PC-9 (cell line): ENCODE results near the gene ECI1. TPM values are rescaled to one million over a fixed set of nuclear protein-coding genes. Genes with fewer than 3 reads are reported as not detected.

Source experiments
- BruUV-seq: library from RNA; stranded (reverse); fragments of 400-500 nt; replicated peaks from 2 replicates; lab custom pipeline; 2021; lab: Mats Ljungman, UMichigan
- CTCF ChIA-PET: fragments of 300-600 bp; sonication (Branson Sonifier 250); formaldehyde crosslinking; loops from one replicate; lab custom pipeline; 2022; ENCODE audit warnings: antibody characterized with exemption; lab: Charles Lee
- POLR2A ChIA-PET: fragments of 300-600 bp; sonication (Branson Sonifier 250); formaldehyde crosslinking; loops from one replicate; lab custom pipeline; 2022; ENCODE audit warnings: antibody characterized with exemption; ENCODE audit not compliant: unreplicated experiment; lab: Charles Lee
- DNase-seq, 2 experiments: peaks; one replicate each; pipeline versions ENCODE4 v3.0.0 to v3.0.0-alpha.2; 2015 to 2022; ENCODE audit warnings: mixed read lengths in 1 of 2
- H2AFZ ChIP-seq: fragments of 200-600 bp; sonication (generic); 2 replicates; pipeline ENCODE4 v1.8.1; 2017; ENCODE audit warnings: antibody characterized with exemption
- H3F3A ChIP-seq: fragments of 200-600 bp; sonication (generic); 2 replicates; pipeline ENCODE4 v1.8.1; 2017; ENCODE audit warnings: antibody characterized with exemption, mild to moderate bottlenecking, low read depth; ENCODE audit not compliant: insufficient read depth
- H3K27ac ChIP-seq: fragments of 200-600 bp; sonication (generic); 2 replicates; pipeline ENCODE4 v1.6.1; 2016; ENCODE audit warnings: mixed run types
- H3K27me3 ChIP-seq: fragments of 200-600 bp; sonication (generic); 2 replicates; pipeline ENCODE4 v1.6.1; 2016; ENCODE audit warnings: low read depth, mixed run types; ENCODE audit not compliant: insufficient read depth
- H3K36me3 ChIP-seq: fragments of 200-600 bp; sonication (generic); 2 replicates; pipeline ENCODE4 v1.6.1; 2016; ENCODE audit warnings: low read depth, mixed run types
- H3K4me1 ChIP-seq: fragments of 200-600 bp; sonication (generic); replicated peaks from 2 replicates; pipeline ENCODE4 v1.6.1; 2016; ENCODE audit warnings: mixed run types; ENCODE audit not compliant: insufficient read depth
- H3K4me2 ChIP-seq: fragments of 200-600 bp; sonication (generic); 2 replicates; pipeline ENCODE4 v1.6.1; 2017; ENCODE audit warnings: mixed run types
- H3K4me3 ChIP-seq: fragments of 200-600 bp; sonication (generic); 2 replicates; pipeline ENCODE4 v1.6.1; 2016; ENCODE audit warnings: mixed run types
- H3K79me2 ChIP-seq: fragments of 200-600 bp; sonication (generic); 2 replicates; pipeline ENCODE4 v1.6.1; 2017; ENCODE audit warnings: low read depth, mixed run types
- H3K9me2 ChIP-seq: fragments of 200-600 bp; sonication (generic); 2 replicates; pipeline ENCODE4 v1.8.1; 2017; ENCODE audit warnings: mild to moderate bottlenecking; ENCODE audit not compliant: insufficient read depth
- H3K9me3 ChIP-seq: fragments of 200-600 bp; sonication (generic); 2 replicates; pipeline ENCODE4 v1.8.1; 2016; ENCODE audit warnings: low read depth; ENCODE audit not compliant: insufficient read depth
- H4K20me1 ChIP-seq: fragments of 200-600 bp; sonication (generic); 2 replicates; pipeline ENCODE4 v1.8.1; 2017; ENCODE audit not compliant: insufficient read depth
- EZH2 ChIP-seq: fragments of 200-600 bp; sonication (generic); IDR thresholded peaks from 2 replicates; pipeline ENCODE4 v1.8.0; 2017; ENCODE audit warnings: antibody characterized with exemption, low read depth
- intact Hi-C: fragments of 100-400 bp; cut with micrococcal nuclease; formaldehyde crosslinking; loops from one replicate; pipeline ENCODE4 v1.10.0; 2022; ENCODE audit not compliant: unreplicated experiment
- total RNA-seq: library from RNA; stranded (reverse); gene quantifications from 2 replicates; pipeline ENCODE4 v1.2.3, GENCODE V29; 2021
- TF ChIP-seq, protein P1 (sequence below): fragments of 200-600 bp; sonication (generic); conservative IDR thresholded peaks from 2 replicates; pipeline ENCODE4 v1.6.1; 2017; ENCODE audit warnings: mixed run types, antibody characterized with exemption, mild to moderate bottlenecking, moderate library complexity

Gene ECI1
- total RNA-seq, 1 experiment from 2014 or later, result 131 TPM

DNA sequence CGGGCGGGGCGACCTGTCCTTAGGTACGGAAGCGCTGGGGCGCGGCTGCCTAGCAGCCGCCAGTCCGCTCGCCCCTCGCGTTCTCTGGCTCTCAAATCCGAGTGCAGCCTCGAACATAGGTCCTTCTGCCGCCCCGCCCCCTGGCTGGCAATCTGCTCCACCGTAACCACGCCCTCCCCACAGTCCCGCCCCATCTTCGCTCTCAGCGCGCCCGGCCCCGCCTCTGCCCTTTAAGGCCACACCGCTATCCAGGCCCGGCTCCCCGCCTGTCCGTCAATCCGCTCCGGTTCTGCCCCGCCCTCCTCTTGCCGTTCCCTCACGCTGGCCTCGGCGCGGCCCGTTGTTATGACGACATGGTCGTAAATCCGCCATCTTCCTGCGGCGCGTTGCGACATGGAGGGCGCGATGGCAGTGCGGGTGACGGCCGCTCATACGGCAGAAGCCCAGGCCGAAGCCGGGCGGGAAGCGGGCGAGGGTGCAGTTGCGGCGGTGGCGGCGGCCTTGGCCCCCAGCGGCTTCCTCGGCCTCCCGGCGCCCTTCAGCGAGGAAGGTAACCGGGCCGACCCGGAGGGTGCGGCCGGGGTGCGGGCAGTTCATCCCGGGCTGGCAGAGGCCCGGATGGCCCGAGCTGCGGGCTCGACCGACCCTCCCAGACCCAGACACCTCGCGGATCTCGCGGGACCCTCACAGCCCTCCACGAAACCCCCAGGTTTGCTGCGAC, 28.0 kb downstream of the ECI1 start, which contains the start of gene E4F1:
E4F1 (plus strand) TSS at position 371 of the 721 bp plus-strand sequence; CDS start at position 394, 23 bp downstream.
- CTCF ChIA-PET, result no interaction called here
- Histone ChIP-seq H3K36me3 (peaks cover 4% of the 10 kb centered on the region; the same call in 1 of the 2 replicates), H2AFZ (peak within 1 kb of the TSS; percentile 83), H4K20me1 (peaks cover 27% of the 10 kb centered on the region), H3K27me3 (no peaks in the 10 kb centered on the region), H3F3A (peaks cover 18% of the 10 kb centered on the region), H3K79me2 (peaks cover 48% of the 10 kb centered on the region), H3K9me2 (no peaks in the 10 kb centered on the region), H3K9me3 (no peaks in the 10 kb centered on the region), H3K27ac (peak within 1 kb of the TSS; percentile 24), H3K4me1 (peaks cover 20% of the 10 kb centered on the region), H3K4me2 (peak within 1 kb of the TSS; percentile 78), H3K4me3 (peak within 1 kb of the TSS; percentile 83)
- peak; percentile 96 to 100 for DNase-seq
- intact Hi-C loops, result loop anchor here (1.0 to 10.0 kb wide), 5 partner anchors 8 to 681 kb away; partner anchors contain the start of genes ECI1 and RNPS1
- BruUV-seq, result no TSS peak
- TF ChIP-seq, protein P1, sequence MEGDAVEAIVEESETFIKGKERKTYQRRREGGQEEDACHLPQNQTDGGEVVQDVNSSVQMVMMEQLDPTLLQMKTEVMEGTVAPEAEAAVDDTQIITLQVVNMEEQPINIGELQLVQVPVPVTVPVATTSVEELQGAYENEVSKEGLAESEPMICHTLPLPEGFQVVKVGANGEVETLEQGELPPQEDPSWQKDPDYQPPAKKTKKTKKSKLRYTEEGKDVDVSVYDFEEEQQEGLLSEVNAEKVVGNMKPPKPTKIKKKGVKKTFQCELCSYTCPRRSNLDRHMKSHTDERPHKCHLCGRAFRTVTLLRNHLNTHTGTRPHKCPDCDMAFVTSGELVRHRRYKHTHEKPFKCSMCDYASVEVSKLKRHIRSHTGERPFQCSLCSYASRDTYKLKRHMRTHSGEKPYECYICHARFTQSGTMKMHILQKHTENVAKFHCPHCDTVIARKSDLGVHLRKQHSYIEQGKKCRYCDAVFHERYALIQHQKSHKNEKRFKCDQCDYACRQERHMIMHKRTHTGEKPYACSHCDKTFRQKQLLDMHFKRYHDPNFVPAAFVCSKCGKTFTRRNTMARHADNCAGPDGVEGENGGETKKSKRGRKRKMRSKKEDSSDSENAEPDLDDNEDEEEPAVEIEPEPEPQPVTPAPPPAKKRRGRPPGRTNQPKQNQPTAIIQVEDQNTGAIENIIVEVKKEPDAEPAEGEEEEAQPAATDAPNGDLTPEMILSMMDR, result no peak
- TF ChIP-seq EZH2, result no peak
- POLR2A ChIA-PET, result interaction anchor here (0.5 to 1.0 kb wide), 3 partner anchors 36 to 310 kb away, joined by 5 to 17 read pairs (median 8); partner anchors contain the start of gene TRAF7

DNA sequence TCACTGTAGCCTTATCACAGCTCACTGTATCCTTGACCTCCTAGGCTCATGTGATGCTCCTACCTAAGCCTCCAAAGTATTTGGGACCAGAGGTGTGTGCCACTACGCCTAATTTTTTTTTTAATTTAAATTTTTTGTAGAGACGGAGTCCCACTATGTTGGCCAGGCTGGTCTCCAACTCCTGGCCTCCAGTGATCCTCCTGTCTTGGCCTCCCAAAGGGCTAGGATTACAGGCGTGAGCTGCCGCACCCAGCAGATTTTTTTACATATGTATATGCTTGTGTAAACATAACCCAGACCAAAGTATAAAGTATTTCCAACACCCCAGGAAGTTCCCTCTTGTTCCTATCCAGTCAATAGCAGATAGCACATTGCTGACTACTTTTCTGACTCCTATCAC, 35.1 kb downstream of the ECI1 start:
- CTCF ChIA-PET, result no interaction called here
- no TSS peak for BruUV-seq
- POLR2A ChIA-PET, result interaction anchor here (0.7 kb wide), 1 partner anchor 72 kb away, joined by 5 read pairs; no protein-coding TSS in a partner anchor

DNA sequence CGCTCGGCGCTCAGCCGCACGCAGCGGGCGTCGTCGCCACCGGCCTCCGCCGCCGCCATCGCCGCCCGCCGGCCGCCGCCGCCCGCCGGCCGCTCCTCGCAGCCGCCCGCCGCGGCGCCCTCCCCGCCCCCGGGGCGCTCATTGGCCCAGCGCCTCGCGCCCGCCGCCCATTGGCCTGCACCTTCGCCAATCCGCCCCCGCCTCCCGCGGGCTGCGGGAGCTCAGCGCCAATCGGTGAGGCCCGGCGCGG, 36.7 kb downstream of the ECI1 start, which contains the start of gene PGP:
PGP (minus strand) TSS at position 122 of the 250 bp plus-strand sequence; CDS start at position 59, 63 bp downstream.
- peak within 1 kb of the TSS; percentile 92 for H3K27ac ChIP-seq
- peaks cover 25% of the 10 kb centered on the region for H3K79me2 ChIP-seq
- H3K36me3 ChIP-seq, result no peaks in the 10 kb centered on the region
- peak within 1 kb of the TSS; percentile 99 for H3K4me2 ChIP-seq
- H3K9me3 ChIP-seq, result no peaks in the 10 kb centered on the region
- H4K20me1 ChIP-seq, result peaks cover 19% of the 10 kb centered on the region; the same call in 1 of the 2 replicates
- no peaks in the 10 kb centered on the region for H3K9me2 ChIP-seq
- peaks cover 53% of the 10 kb centered on the region for H3F3A ChIP-seq
- ChIA-PET CTCF (interaction anchor here (1.0 kb wide), 1 partner anchor 20 kb away, joined by 4 read pairs; no protein-coding TSS in a partner anchor), POLR2A (interaction anchor here (0.6 to 1.9 kb wide), 4 partner anchors 60 to 318 kb away, joined by 3 to 16 read pairs (median 7); partner anchors contain the start of genes TBC1D24 and TRAF7)
- no peak for TF ChIP-seq EZH2
- TF ChIP-seq, protein P1, result no peak
- peaks cover 28% of the 10 kb centered on the region for H3K4me1 ChIP-seq
- H3K4me3 ChIP-seq, result peak within 1 kb of the TSS; percentile 85
- no TSS peak for BruUV-seq
- H3K27me3 ChIP-seq, result no peaks in the 10 kb centered on the region
- no peak for DNase-seq
- H2AFZ ChIP-seq, result peak within 1 kb of the TSS; percentile 87
- intact Hi-C loops, result loop anchor here (1.0 to 5.0 kb wide), 2 partner anchors 38 to 59 kb away; partner anchors contain the start of genes ECI1 and TRAF7

More for the DNA sequence above, 35.1 kb downstream of the ECI1 start:
- no peaks in the 10 kb centered on the region for H3K27me3 ChIP-seq
- H3K4me3 ChIP-seq, result peak overlapping the region; percentile 77
- no peaks in the 10 kb centered on the region for H3K36me3 ChIP-seq
- H4K20me1 ChIP-seq, result peaks cover 19% of the 10 kb centered on the region; the same call in 1 of the 2 replicates
- H3K9me2 ChIP-seq, result no peaks in the 10 kb centered on the region
- peaks cover 25% of the 10 kb centered on the region for H3K79me2 ChIP-seq
- no peak for TF ChIP-seq EZH2
- TF ChIP-seq, protein P1, result no peak
- H3K4me1 ChIP-seq, result peaks cover 28% of the 10 kb centered on the region
- H3F3A ChIP-seq, result peaks cover 38% of the 10 kb centered on the region
- H3K4me2 ChIP-seq, result peak overlapping the region; percentile 81
- H3K27ac ChIP-seq, result peak overlapping the region; percentile 92
- no peaks in the 10 kb centered on the region for H3K9me3 ChIP-seq
- H2AFZ ChIP-seq, result no peak overlapping the region
- DNase-seq, result no peak
- intact Hi-C loops, result no loop called here
